ENCODE measurements around the gene FHL2.

- no peak for TF ChIP-seq DPF2 (CRISPR knock-in tag; IDR thresholded peaks at IDR 0.05; ENCODE audit: borderline replicate concordance, low read depth)
- TF ChIP-seq MAX (IDR thresholded peaks at IDR 0.05): no peak
- no peak for TF ChIP-seq ZSCAN30 (CRISPR knock-in tag; IDR thresholded peaks at IDR 0.05)
- TF ChIP-seq CTCF (CRISPR knock-in tag; IDR thresholded peaks at IDR 0.05): no peak
- TF ChIP-seq PRPF4 (IDR thresholded peaks at IDR 0.05; ENCODE audit: low read depth, low read length, poor library complexity, severe bottlenecking): no peak
Measured at GRCh38 chr2:105403241-105403782, 4.5 kb upstream of the FHL2 start.

Data from HepG2 (cell line).